HFF-Myc (cell line): ENCODE results near the gene OR10A4.
"Not testable (repeated sequence)": the region's sequence is repeated elsewhere in the genome, so short reads cannot be mapped to it uniquely, and the experiment has no call there.

Source experiments
- DNase-seq: peaks from one replicate; pipeline ENCODE4 v3.0.0-alpha.2; 2011; ENCODE audit warnings: low read depth; ENCODE audit errors: extremely low read depth
- H3K4me3 ChIP-seq: replicated peaks from 2 replicates; pipeline ENCODE4 v1.5.1; 2011; ENCODE audit warnings: low read depth, mild to moderate bottlenecking, control low read depth, low read length
- TF ChIP-seq, protein P1 (sequence below): IDR thresholded peaks from 2 replicates; pipeline ENCODE4 v1.5.1; 2012; ENCODE audit warnings: mild to moderate bottlenecking, low read depth, low read length, control low read depth; ENCODE audit errors: missing control alignments

OR10A4 gene

DNA sequence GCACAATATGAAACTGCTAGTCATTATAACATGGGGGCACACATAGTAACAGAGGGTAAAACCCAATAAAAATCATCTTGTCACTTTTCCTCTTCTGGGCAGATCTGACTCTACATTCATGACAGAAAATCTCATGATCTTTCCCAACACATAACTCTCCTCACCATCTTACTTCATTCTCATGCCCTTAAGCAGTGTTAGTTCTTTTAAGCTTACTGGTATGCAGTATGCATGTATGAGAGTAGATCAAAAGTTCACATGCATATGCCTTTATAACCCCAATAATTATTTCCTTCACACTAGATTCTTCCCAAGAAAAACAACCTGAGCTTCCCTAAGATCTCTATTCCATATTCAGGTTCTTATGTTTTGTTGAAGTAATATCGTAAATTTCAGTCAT lies 5.1 kb upstream of the OR10A4 start:
- TF ChIP-seq, protein P1, sequence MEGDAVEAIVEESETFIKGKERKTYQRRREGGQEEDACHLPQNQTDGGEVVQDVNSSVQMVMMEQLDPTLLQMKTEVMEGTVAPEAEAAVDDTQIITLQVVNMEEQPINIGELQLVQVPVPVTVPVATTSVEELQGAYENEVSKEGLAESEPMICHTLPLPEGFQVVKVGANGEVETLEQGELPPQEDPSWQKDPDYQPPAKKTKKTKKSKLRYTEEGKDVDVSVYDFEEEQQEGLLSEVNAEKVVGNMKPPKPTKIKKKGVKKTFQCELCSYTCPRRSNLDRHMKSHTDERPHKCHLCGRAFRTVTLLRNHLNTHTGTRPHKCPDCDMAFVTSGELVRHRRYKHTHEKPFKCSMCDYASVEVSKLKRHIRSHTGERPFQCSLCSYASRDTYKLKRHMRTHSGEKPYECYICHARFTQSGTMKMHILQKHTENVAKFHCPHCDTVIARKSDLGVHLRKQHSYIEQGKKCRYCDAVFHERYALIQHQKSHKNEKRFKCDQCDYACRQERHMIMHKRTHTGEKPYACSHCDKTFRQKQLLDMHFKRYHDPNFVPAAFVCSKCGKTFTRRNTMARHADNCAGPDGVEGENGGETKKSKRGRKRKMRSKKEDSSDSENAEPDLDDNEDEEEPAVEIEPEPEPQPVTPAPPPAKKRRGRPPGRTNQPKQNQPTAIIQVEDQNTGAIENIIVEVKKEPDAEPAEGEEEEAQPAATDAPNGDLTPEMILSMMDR, result no peak
- no peak overlapping the region for H3K4me3 ChIP-seq
- no peak for DNase-seq

DNA sequence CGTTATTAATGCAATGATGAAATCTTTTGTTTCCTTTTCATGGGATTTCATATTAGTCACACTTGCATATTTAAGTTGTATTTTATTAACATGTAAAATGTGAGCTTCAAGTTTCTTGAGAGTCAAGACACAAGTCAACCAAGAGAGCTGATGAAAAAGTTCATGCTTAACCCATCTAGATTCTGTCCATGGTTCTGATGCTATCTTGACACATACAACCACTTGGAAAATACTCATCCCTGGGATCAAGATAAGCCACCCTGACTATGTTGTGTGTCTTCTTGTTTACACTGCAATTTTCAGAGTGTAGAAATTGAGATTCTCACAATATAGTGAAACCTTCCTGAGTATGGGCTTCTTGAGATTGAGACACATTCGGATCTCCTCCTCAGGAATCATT lies 664 bp upstream of the OR10A4 start:
- TF ChIP-seq, protein P1, result no peak
- H3K4me3 ChIP-seq, result no peak overlapping the region
- DNase-seq, result no peak

DNA sequence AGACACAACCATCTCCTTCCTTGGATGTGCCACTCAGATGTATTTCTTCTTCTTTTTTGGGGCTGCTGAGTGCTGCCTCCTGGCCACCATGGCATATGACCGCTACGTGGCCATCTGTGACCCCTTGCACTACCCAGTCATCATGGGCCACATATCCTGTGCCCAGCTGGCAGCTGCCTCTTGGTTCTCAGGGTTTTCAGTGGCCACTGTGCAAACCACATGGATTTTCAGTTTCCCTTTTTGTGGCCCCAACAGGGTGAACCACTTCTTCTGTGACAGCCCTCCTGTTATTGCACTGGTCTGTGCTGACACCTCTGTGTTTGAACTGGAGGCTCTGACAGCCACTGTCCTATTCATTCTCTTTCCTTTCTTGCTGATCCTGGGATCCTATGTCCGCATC lies 489 bp downstream of the OR10A4 start:
- no peak overlapping the region for H3K4me3 ChIP-seq
- no peak for DNase-seq
- TF ChIP-seq, protein P1, result no peak

DNA sequence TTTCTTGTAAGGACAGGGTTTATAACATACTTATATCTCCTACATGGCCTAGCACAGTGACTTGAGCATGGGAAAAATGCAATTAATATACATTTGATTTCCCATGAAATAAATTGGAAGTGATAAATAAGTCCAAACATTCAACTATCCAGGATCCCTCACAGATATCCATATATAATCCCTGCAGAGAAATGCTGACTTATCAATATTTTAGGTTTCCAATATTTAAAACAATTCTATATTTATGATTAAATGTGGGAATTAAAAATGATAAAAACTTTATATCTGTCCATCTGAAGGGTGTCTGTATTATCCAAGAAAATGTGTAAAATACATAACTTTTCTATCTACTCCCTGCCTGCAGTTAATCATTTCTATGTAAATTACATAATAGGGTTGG lies 6.3 kb downstream of the OR10A4 start:
- no peak for DNase-seq
- no peak overlapping the region for H3K4me3 ChIP-seq
- TF ChIP-seq, protein P1, result no peak

DNA sequence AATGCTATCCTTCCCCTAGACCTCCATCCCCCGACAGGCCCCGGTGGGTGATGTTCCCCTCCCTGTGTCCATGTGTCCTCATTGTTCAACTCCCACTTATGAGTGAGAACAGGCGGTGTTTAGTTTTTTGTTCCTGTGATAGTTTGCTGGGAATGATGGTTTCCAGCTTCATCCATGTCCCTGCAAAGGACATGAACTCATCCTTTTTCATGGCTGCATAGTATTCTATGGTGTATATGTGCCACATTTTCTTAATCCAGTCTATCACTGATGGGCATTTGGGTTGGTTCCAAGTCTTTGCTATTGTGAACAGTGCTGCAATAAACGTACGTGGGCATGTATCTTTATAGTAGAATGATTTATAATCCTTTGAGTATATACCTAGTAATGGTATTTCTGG lies 11.3 kb downstream of the OR10A4 start:
- not testable (repeated sequence) for H3K4me3 ChIP-seq, DNase-seq

DNA sequence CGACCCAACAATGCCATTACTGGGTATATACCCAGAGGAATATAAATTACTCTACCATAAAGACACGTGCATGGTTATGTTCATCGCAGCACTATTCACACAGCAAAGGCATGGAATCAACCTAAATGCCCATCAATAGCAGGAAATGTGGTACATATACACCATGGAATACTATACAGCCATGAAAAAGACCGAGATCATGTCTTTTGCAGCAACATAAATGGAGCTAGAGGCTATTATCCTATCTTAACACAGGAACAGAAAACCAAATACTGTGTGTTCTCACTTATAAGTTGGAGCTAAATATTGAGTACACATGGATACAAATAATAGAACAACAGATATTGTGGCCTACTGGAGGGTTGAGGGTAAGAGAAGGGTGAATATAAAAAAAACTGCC lies 12.4 kb downstream of the OR10A4 start:
- TF ChIP-seq, protein P1, result no peak
- no peak overlapping the region for H3K4me3 ChIP-seq
- DNase-seq, result no peak

DNA sequence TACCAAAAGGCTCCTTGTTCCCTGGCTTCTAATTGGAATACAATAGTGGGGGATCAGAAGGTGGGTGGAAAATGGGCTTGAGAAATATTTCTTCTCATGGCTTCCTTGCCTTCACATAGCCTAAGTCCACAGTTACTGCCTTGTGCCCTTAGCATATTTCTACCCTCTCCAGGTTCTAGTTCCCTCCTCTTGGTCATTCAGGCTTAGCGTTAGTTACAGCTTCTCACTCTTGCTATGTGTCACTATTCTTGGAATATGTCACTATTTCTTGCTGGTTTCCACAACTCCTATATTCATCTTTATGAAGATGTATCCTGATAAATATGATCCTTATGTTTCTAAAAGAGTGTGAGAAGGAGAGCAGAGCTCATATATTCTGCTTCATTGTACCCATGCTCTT lies 13.4 kb downstream of the OR10A4 start:
- TF ChIP-seq, protein P1, result no peak
- no peak overlapping the region for H3K4me3 ChIP-seq
- no peak for DNase-seq
